BLaER1 (cell line): ENCODE measurements around the gene EVI5.

Experiments
- H3K27ac ChIP-seq: shearing (Covaris generic); formaldehyde crosslinking; 2 replicates; pipeline ENCODE4 v1.8.1; 2022
- H3K27me3 ChIP-seq: shearing (Covaris generic); formaldehyde crosslinking; 2 replicates; pipeline ENCODE4 v1.8.1; 2022
- H3K36me3 ChIP-seq: shearing (Covaris generic); formaldehyde crosslinking; 2 replicates; pipeline ENCODE4 v1.8.1; 2022
- H3K4me1 ChIP-seq: shearing (Covaris generic); formaldehyde crosslinking; 2 replicates; pipeline ENCODE4 v1.8.1; 2022
- H3K4me2 ChIP-seq: shearing (Covaris generic); formaldehyde crosslinking; 2 replicates; pipeline ENCODE4 v1.8.1; 2022
- H3K4me3 ChIP-seq: shearing (Covaris generic); formaldehyde crosslinking; 2 replicates; pipeline ENCODE4 v1.8.1; 2022
- H3K9ac ChIP-seq: shearing (Covaris generic); formaldehyde crosslinking; 2 replicates; pipeline ENCODE4 v1.8.1; 2022
- H3K9me3 ChIP-seq: shearing (Covaris generic); formaldehyde crosslinking; 2 replicates; pipeline ENCODE4 v1.8.1; 2022
- H4K20me1 ChIP-seq: shearing (Covaris generic); formaldehyde crosslinking; 2 replicates; pipeline ENCODE4 v1.8.1; 2022
- Cebpa-rat ChIP-seq: shearing (Covaris generic); IDR thresholded peaks from 2 replicates; pipeline ENCODE4 v1.8.1; 2022

The EVI5 gene

GRCh38 chr1:92563457-92564216 lies 221.3 kb downstream of the EVI5 start:
- Histone ChIP-seq H3K9ac (no peak overlapping the region), H3K27me3 (no peaks in the 10 kb centered on the region), H3K9me3 (no peaks in the 10 kb centered on the region), H4K20me1 (no peaks in the 10 kb centered on the region), H3K4me3 (no peak overlapping the region), H3K27ac (no peak overlapping the region), H3K4me1 (no peaks in the 10 kb centered on the region), H3K36me3 (no peaks in the 10 kb centered on the region), H3K4me2 (no peak overlapping the region)
- TF ChIP-seq Cebpa-rat: no peak

GRCh38 chr1:92556350-92556749 lies 228.6 kb downstream of the EVI5 start:
- Histone ChIP-seq H4K20me1 (no peaks in the 10 kb centered on the region), H3K4me3 (no peak overlapping the region), H3K27ac (no peak overlapping the region), H3K4me2 (no peak overlapping the region), H3K36me3 (no peaks in the 10 kb centered on the region), H3K27me3 (no peaks in the 10 kb centered on the region), H3K9ac (no peak overlapping the region), H3K4me1 (no peaks in the 10 kb centered on the region), H3K9me3 (no peaks in the 10 kb centered on the region)
- no peak for TF ChIP-seq Cebpa-rat

GRCh38 chr1:92554216-92554615 lies 230.7 kb downstream of the EVI5 start:
- no peaks in the 10 kb centered on the region for H4K20me1 ChIP-seq
- no peaks in the 10 kb centered on the region for H3K36me3 ChIP-seq
- no peaks in the 10 kb centered on the region for H3K4me1 ChIP-seq
- H3K9me3 ChIP-seq: no peaks in the 10 kb centered on the region
- H3K9ac ChIP-seq: no peak overlapping the region
- no peak overlapping the region for H3K4me2 ChIP-seq
- H3K27ac ChIP-seq: no peak overlapping the region
- no peak overlapping the region for H3K4me3 ChIP-seq
- no peaks in the 10 kb centered on the region for H3K27me3 ChIP-seq
- no peak for TF ChIP-seq Cebpa-rat

DNA sequence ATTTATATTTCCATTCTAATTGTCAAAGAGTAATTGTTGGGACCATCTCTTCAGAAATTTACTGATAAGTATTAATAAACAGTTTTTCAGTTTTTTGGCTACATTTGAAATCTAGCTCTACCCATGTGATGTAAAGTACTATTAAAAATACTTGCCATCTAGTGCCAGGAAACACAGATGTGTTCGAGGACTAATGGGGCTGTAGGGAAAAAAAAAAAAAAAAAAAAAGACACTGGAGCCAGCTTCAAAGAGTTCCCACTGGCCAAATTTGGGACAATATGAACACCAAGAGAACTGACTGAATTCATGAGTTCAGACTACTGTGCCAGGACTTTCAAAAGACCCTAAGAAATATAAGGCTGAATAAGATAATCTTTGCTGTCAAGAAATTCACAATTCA lies 233.0 kb downstream of the EVI5 start:
- H3K4me1 ChIP-seq: no peaks in the 10 kb centered on the region
- H3K27me3 ChIP-seq: no peaks in the 10 kb centered on the region
- no peak overlapping the region for H3K4me2 ChIP-seq
- no peak overlapping the region for H3K27ac ChIP-seq
- no peaks in the 10 kb centered on the region for H3K36me3 ChIP-seq
- no peaks in the 10 kb centered on the region for H3K9me3 ChIP-seq
- TF ChIP-seq Cebpa-rat: no peak
- H4K20me1 ChIP-seq: no peaks in the 10 kb centered on the region
- H3K4me3 ChIP-seq: no peak overlapping the region
- H3K9ac ChIP-seq: no peak overlapping the region

DNA sequence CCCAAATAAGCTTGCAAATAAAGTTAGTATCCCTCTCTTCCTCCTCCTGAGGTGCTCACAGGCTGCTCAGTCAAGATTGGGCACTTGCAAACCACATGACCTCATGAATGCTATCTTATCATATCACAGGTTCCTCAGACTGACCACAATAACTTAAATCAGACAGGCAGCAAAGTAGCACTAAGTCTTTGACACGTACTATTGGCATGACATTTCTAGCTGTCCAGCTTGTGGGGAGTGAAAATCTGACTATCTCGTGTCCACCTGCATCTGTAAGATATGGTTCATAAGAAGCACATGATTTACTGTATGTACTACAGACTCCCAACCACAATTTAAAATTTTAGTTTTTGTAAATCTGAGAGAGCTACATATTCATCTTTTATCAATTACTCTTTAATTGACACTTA lies 240.1 kb downstream of the EVI5 start:
- Histone ChIP-seq H3K4me2 (no peak overlapping the region), H3K4me3 (no peak overlapping the region), H4K20me1 (no peaks in the 10 kb centered on the region), H3K27ac (no peak overlapping the region), H3K4me1 (no peaks in the 10 kb centered on the region), H3K27me3 (no peaks in the 10 kb centered on the region), H3K36me3 (0 out of 2 replicates have a peak, but pooled peaks cover 5% of the 10 kb centered on the region), H3K9me3 (no peaks in the 10 kb centered on the region), H3K9ac (no peak overlapping the region)
- TF ChIP-seq Cebpa-rat: no peak

DNA sequence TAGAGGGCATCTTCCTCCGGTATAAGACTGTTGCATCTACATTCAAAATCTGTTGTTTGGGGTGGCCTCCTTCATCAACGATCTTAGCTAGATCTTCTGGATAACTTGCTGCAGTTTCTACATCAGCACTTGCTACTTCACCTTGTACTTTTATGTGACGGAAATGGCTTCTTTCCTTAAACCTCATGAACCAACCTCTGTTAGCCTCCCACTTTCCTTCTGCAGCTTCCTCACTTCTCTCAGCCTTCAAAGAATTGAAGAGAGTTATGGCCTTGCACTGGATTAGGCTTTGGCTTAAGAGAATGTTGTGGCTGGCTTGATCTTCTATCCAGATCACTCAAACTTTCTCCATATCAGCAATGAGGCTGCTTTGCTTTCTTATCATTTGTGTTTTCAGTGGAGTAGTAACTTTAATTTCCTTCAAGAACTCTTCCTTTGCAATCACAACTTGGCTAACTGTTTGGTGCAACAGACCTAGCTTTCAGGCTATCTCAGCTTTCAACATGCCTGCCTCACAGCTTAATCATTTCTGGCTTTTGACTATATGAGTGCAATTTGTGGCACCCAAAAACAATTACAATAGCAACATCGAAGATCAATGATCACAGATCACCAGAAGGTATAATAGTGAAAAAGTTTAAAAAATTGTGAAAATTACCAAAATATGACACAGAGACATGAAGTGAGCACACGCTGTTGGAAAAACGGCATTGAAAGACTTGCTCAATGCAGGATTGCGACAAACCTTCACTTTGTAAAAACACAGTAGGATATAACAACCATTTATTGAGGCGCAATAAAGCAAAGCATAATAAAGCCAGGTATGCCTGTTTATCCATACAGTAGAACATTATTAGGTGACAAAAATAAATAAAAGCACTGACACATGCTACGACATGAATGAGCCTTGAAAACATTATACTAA lies 241.5 kb downstream of the EVI5 start:
- Histone ChIP-seq H3K27ac (no peak overlapping the region), H3K4me2 (no peak overlapping the region)
- no peak for TF ChIP-seq Cebpa-rat

DNA sequence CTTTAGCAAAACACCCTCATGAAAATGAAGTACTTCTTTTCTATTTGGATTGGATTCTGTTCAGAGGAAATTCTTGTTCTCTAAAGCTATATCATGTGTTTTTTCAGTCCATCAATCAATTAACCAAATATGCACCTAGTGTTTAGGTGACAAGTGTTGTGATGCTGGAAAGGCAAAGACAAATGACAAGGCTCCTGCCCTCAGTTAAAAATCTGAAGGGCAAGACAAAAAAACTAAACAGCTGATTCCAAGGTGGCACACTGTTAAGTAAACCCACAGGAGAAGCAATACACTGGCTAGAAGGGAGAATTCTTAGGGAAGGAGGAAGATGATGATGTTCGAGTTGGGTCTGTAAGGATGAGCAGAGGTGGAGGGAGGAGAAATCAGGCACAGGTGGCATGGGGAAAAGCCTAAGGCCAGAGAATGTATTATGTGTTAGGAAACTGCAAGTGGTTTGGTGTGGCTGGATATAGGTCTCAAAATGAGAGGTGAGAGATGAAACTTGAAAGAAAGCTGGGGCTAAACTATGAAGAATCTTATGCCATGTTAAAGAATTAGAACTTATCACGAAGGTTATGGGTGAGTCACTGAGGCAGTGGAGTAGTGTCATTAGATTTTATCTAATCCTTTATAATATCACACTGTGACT lies 246.4 kb downstream of the EVI5 start:
- no peak overlapping the region for H3K27ac ChIP-seq
- peaks cover 7% of the 10 kb centered on the region for H3K9me3 ChIP-seq
- H3K9ac ChIP-seq: no peak overlapping the region
- peak overlapping the region; percentile 60 for H3K4me2 ChIP-seq
- TF ChIP-seq Cebpa-rat: no peak
- H3K4me1 ChIP-seq: peaks cover 30% of the 10 kb centered on the region
- no peaks in the 10 kb centered on the region for H3K27me3 ChIP-seq
- H4K20me1 ChIP-seq: no peaks in the 10 kb centered on the region
- 0 out of 2 replicates have a peak, but pooled peaks cover 5% of the 10 kb centered on the region for H3K36me3 ChIP-seq
- H3K4me3 ChIP-seq: no peak overlapping the region

More for the DNA sequence above, 241.5 kb downstream of the EVI5 start:
- Histone ChIP-seq H3K9me3 (no peaks in the 10 kb centered on the region), H3K4me3 (no peak overlapping the region), H3K9ac (no peak overlapping the region), H3K36me3 (0 out of 2 replicates have a peak, but pooled peaks cover 5% of the 10 kb centered on the region), H3K4me1 (peaks cover 4% of the 10 kb centered on the region), H3K27me3 (no peaks in the 10 kb centered on the region), H4K20me1 (no peaks in the 10 kb centered on the region)

DNA sequence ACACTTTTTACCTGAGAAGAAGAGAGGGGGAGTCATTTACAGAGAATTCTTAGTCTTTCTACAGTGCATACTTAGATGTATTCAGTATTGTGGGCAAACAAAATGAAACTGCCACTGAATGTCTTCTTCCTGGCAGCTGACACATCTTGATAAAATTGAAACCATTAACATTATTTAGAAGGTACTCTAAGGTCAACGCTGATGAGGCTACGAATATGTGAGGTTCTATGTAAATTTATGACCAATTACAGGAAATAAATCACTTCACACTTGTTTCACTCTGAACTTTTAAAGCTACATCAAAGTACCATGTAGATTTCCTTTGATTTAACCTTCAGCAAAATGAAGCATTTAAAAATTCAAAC lies 246.9 kb downstream of the EVI5 start:
- H3K4me2 ChIP-seq: peak overlapping the region; percentile 60
- H3K4me3 ChIP-seq: no peak overlapping the region
- peaks cover 7% of the 10 kb centered on the region for H3K9me3 ChIP-seq
- no peaks in the 10 kb centered on the region for H3K27me3 ChIP-seq
- H3K4me1 ChIP-seq: peaks cover 30% of the 10 kb centered on the region
- no peak for TF ChIP-seq Cebpa-rat
- H4K20me1 ChIP-seq: no peaks in the 10 kb centered on the region
- H3K9ac ChIP-seq: no peak overlapping the region
- H3K27ac ChIP-seq: no peak overlapping the region; the same call in 1 of the 2 replicates
- H3K36me3 ChIP-seq: 0 out of 2 replicates have a peak, but pooled peaks cover 2% of the 10 kb centered on the region

DNA sequence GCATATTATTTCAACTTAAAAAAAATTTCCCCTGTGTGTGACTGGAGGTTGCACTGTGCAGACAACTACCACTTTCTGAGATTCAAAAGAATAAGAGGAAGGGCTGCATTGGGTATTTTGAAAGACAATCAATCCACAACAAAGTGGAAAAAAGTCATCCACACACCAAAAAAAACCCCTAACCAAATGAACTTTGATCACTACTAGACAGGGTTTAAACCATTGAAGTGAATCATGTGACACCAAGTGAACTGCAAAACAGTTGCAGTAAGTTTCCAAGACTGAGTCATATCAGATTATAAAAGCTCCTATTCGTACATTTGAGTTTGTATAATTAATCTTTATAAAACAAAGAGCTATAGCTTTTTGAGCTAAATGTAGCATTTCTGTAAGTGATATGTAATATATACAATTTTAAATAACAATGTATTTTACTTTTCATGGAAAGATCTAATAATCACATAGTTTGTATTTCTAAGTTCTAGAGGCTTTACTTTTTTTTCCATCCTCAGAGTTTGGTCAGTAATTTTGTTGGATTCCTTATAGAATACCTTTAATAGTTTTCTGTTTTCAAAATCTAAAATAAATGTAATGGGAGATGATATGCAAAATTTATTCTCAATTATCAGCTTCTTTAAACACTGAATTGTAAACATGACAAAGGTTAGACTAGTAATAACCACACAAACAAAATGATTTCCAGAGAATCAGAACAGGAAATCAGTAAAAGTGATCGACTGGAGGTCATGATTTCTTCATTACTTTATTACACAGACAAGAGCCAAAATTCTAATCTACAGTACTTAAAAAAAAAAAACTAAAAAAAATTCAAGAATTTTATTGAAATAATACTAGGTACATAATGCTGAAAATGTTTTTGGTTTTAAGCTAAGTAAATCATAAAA lies 247.7 kb downstream of the EVI5 start:
- Histone ChIP-seq H3K4me3 (no peak overlapping the region), H3K4me1 (peaks cover 30% of the 10 kb centered on the region), H3K27ac (peak overlapping the region; percentile 20; the same call in 1 of the 2 replicates), H3K9ac (no peak overlapping the region), H3K4me2 (peak overlapping the region; percentile 60), H3K36me3 (no peaks in the 10 kb centered on the region), H3K27me3 (no peaks in the 10 kb centered on the region), H3K9me3 (peaks cover 7% of the 10 kb centered on the region), H4K20me1 (no peaks in the 10 kb centered on the region)
- no peak for TF ChIP-seq Cebpa-rat
